HG02642 (cell line): ENCODE measurements around the gene TUBGCP5.
"Not testable (repeated sequence)": the region's sequence is repeated elsewhere in the genome, so short reads cannot be mapped to it uniquely, and the experiment has no call there.

Experiments
- ATAC-seq: cut with Tn5 transposase; IDR thresholded peaks from one replicate; pipeline ENCODE4 v1.9.1; 2021; ENCODE audit warnings: mild to moderate bottlenecking; ENCODE audit not compliant: unreplicated experiment, poor library complexity

Gene TUBGCP5

DNA sequence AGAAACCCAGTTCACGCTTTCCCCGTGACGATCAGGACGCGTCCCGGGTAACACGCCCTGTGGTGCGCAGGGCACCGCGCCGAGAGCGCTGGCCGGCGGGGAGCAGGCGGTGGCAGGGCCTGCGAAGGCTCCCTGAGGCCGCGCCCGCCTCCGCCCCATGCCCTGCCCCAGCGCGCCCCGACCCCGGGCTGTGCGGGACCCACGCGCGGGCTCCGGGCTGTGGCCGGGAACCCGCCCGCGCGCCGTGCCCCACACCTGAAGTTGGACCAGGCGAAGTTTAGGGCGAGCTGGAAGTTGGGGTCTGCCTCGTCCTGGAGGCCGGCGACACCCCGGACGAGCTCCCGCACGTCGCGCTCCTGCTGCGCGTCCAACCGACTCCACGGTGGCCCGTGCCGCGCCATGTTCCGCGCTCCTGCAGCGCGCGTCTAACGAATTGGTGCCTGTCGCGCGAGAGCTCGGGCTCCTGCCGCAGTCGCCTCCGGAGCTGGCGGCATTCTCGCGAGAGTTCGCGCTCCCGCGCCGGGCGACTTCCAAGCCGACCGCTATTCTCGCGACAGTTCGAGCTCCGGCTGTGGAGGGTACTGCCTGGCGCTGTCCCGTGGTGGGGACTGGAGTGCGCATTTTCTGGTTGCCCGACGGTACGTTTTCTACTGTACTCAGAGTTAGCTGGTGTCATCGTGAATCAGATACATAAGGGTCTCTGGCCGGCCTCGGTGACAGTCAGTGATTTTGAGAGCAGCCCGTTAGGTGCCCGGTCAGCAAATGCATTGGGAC, at the start of gene TUBGCP5:
Gene TUBGCP5 (minus strand): TSS at position 427 of the 774 bp plus-strand sequence. CDS start 26 bp downstream, at position 401.
- ATAC-seq = peak; percentile 89

GRCh38 chr15:23083115-23083514, 43.7 kb upstream of the TUBGCP5 start:
- ATAC-seq = no peak

GRCh38 chr15:23081996-23082737, 42.8 kb upstream of the TUBGCP5 start:
- not testable (repeated sequence) for ATAC-seq

DNA sequence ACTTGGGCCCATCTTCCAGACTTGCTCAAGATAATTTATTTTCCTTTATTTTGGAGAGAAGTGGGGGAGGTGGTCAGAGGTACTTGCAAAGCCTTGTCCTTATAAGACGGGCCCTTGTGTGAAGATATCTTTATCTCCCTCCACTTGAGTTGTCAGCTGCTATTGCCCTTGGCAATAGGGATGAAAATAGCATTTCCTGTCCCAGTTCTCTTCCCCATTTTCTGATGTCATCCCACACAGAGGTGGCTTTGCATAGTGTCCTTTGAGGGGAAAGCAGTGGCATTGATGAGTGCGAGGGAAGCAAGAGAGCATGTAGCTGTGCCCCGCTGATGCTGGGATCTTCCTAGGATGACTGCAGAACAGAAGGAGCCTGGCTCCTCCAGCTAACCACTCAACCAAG, 41.9 kb upstream of the TUBGCP5 start:
- no peak for ATAC-seq

DNA sequence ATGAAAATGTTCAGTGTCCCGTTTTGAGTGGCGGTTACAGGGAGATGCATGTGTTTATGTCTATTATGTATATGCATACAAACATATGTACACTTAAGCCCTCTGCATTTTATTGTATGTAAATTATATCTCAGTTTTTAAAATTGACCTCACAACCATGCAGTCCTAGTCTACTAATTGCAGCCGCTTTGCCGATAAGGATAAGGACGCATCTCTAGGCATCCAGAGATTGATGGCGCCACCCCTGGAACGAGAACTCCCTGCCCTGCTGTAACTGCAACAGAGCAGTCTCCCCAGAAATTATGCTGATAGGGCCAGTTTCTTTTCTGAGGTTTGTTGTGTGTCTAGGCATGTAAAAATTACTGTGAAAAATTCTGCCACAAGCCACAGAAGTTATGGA, 40.4 kb upstream of the TUBGCP5 start:
- ATAC-seq = no peak

DNA sequence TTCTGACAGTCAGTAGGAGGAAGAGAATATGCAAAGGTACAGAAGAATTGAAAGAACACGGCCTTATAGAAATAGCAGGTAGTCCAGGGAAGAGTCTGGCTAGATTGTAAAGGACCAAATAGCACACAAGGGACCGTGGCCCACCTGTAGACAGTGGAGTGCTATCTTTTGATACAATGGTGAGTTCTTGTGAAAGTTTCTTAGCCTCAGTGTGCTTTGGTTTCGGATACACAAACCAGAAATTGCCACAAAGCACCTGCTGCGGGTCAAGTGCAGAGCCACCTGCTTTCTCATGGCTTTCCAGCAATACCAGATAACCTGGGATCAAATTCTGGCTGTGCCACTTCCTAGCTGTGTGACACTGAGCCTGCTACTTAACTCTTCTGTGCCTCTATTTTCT, 36.6 kb upstream of the TUBGCP5 start:
- ATAC-seq = no peak

DNA sequence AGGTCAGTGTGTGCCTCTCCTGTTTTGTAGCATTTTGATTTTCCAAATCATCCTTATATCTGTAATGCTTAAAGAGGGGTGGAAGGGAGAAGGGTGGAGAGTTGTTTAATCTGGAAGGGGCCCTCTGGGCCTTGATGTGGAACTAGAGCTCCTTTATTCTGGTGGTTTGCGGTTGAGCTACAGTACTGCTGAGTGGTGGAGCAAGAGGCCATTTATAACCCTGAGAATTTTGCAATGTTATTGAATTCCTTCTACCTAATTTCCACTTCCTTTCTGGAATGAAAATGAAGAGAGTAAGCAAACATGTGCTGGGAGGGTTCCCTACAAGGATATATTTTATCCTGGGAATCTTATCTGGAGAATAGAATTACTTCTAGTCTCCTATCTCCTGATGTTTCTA, 35.3 kb upstream of the TUBGCP5 start:
- no peak for ATAC-seq

GRCh38 chr15:23073890-23074646, 34.7 kb upstream of the TUBGCP5 start:
- ATAC-seq = no peak

DNA sequence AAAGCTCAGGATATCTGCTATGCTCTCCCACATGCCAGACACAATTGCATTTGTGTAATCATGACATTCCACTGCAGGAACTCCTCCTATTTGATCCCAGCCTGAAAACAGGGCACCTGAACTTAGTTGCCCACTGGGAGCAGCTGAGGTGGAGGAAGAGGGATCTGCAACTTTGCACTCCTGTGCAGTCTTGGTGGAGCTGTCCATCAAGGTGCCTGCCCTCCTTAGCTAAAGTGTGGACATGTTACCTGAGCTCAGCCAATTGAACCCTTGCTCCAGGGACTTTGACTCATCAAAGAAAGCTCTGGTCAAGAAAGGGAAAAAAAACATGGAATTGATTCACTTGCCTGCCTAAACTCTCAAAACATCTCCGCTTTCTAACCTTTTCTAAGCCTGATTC, 33.3 kb upstream of the TUBGCP5 start:
- ATAC-seq = no peak

- ATAC-seq = no peak
Observed at GRCh38 chr15:23069496-23070166, 30.3 kb upstream of the TUBGCP5 start.

DNA sequence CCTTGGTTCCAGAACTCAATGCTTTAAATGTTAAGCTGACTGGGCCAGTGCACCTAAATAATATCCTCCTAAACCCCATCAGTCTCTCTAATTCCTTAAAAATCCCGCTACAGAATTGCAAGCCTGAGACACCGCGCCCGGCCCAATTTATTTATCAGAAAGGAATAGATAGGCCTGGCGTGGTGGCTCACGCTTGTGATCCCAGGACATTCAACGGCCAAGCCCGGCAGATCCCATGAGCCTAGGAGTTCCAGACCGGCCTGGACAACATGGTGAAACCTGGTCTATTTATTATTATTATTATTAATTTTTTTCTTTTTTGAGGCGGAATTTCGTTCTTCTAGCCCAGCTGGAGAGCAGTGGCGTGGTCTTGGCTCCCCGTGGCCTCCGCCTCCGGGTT, 28.0 kb upstream of the TUBGCP5 start:
- no peak for ATAC-seq

GRCh38 chr15:23065836-23066235, 26.5 kb upstream of the TUBGCP5 start:
- ATAC-seq = no peak

DNA sequence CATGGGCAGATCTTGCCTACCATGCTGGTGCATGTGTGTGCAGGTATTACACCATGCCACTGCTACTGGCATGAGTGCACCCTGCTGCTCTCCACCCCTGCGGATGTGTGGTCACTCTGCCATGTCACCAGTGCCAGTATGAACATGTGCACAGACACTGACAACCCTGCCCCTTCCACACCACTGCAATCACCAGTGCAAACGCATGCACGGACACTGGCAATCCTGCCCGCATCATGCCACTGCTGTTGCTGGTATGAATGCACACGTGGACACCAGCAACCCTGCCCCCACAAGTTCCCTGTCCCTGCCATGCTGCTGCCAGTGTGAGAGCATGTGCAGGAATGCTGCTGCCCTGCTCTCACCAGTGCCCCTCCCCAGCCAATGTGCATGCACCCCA, 24.8 kb upstream of the TUBGCP5 start:
- no peak for ATAC-seq

GRCh38 chr15:23057707-23058106, 18.3 kb upstream of the TUBGCP5 start:
- no peak for ATAC-seq

DNA sequence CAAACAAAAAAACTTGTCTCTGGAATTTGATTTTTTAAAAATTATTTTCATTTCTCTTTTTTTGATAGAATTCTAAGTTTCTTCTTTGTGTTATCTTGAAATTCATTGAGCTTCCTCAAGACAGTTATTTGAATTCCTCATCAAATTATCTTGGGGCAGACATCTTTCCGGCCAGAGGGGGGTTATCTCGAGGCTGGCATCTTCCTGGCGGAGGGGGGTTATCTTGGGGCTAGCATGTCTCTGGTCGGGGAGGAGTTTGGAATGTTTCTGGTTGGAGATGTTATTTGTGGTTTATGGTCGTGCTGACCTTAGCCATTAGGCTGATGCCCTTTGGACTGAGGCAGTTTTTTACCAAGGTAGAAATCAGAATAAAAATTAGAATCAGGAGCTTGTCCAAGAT, 15.9 kb upstream of the TUBGCP5 start:
- ATAC-seq = no peak

GRCh38 chr15:23052522-23052921, 13.2 kb upstream of the TUBGCP5 start:
- ATAC-seq = no peak

DNA sequence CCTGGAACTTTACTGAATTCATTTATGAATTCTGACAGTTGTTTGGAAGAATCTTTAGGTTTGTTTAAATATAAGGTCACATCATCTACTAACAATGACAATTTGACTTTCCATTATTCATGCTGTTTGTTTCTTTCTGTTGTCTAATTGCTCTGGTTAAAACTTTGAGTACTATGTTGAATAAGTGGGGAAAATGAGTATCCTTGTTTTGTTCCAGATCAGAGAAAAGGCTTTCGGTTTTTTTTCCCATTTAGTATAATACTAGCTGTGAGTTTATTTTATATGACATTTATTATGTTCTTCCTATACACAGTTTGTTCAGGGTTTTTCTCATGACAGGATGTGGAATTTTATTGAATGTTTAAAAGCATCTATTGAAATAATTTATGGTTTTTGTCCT, 11.3 kb upstream of the TUBGCP5 start:
- no peak for ATAC-seq

GRCh38 chr15:23049984-23050628, 10.7 kb upstream of the TUBGCP5 start:
- ATAC-seq = no peak

GRCh38 chr15:23048572-23049282, 9.4 kb upstream of the TUBGCP5 start:
- ATAC-seq = not testable (repeated sequence)
